Gastroesophageal sphincter (tissue), 3 donors: Measurements from ENCODE around the gene LMTK2.

ENCODE experiments used
- CTCF ChIP-seq, 4 experiments: fragments of 200-600 bp in 2 of 4; fragments of 450-650 bp in 2 of 4; sonication (generic) in 1 of 4; IDR thresholded peaks; one replicate each; pipeline ENCODE4 v1.5.1; 2017 to 2019; ENCODE audit warnings: antibody characterized with exemption in 4 of 4, mild to moderate bottlenecking in 2 of 4, moderate library complexity in 2 of 4
- EP300 ChIP-seq: sonication (generic); formaldehyde crosslinking; IDR thresholded peaks from one replicate; pipeline ENCODE4 v1.6.1; 2017; ENCODE audit warnings: antibody characterized with exemption, mild to moderate bottlenecking
- POLR2A ChIP-seq, 2 donors: fragments of 450-650 bp; IDR thresholded peaks; one replicate each; pipeline ENCODE4 v1.6.1; 2017; ENCODE audit warnings: antibody characterized with exemption in 2 of 2, mild to moderate bottlenecking in 2 of 2, moderate library complexity in 1 of 2
- POLR2AphosphoS5 ChIP-seq: sonication (generic); formaldehyde crosslinking; IDR thresholded peaks from one replicate; pipeline ENCODE4 v1.6.1; 2017; ENCODE audit warnings: antibody characterized with exemption

- TF ChIP-seq EP300 (no peak), CTCF (IDR thresholded peaks at IDR 0.05) (no peak), POLR2A (IDR thresholded peaks at IDR 0.05) (no peak), POLR2AphosphoS5 (no peak)
These were observed 95.9 kb downstream of the LMTK2 start for GRCh38 chr7:98202367-98203195.
